ENCODE data around the gene TAS2R19.

The TAS2R19 gene

DNA sequence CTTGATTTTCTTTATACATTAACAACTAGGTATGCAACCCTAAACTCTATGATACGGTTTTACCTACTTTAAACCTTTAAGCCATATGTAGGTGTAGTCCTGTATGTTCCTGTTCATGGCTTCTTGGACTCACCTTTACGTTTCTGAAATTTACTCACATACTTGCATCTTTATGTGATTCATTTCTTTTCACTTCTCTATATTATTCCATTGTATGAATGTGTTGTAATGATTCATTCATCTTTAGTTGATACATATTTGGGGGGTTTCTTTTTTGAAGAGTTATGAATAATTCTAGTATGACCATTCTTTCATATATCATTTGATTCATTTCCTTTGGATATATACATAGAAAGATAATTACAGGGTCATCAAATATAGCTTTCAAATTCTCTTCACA is 33.3 kb downstream of the TAS2R19 start:
- H3K4me3 ChIP-seq (ENCODE audit: low read depth in 1 of 2, low read length in 1 of 2) = no peak overlapping the region
- H3K4me1 ChIP-seq (ENCODE audit: control insufficient read depth in 1 of 2, insufficient read depth in 1 of 2, low read depth in 1 of 2, low read length in 1 of 2) = no peaks in the 10 kb centered on the region
- H3K9me3 ChIP-seq = no peaks in the 10 kb centered on the region
- TF ChIP-seq CTCF (IDR thresholded peaks at IDR 0.05) = no peak
- peaks cover 6% of the 10 kb centered on the region for H3K36me3 ChIP-seq
- H3K27ac ChIP-seq = no peak overlapping the region
- no peaks in the 10 kb centered on the region for H3K27me3 ChIP-seq

DNA sequence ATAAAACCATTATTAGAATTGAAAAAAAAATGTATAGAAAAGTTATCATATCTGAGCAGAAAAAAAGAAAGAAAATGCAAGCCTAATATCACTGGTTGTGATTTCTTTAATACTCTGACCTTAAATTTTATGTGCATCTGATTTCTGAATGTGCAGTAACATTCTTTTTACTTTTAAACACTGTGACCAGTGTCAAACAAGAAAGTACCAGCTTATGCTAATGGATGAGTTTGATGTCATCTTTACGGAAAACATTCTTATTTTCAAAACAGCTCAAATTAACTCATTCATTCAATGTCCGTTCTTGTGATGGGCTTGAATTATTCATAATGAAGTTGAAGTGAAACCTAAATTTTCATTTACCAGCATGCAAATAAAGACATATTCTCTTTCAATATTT is 35.6 kb downstream of the TAS2R19 start, which contains the start of gene TAS2R50:
TSS of gene TAS2R50 (minus strand) at position 101 of the 400 bp plus-strand sequence. CDS start at position 49, 52 bp downstream.
- TF ChIP-seq CTCF (IDR thresholded peaks at IDR 0.05) = no peak
- H3K27ac ChIP-seq = no peak within 1 kb of the TSS
- H3K36me3 ChIP-seq = no peaks in the 10 kb centered on the region
- H3K4me1 ChIP-seq (ENCODE audit: control insufficient read depth in 1 of 2, insufficient read depth in 1 of 2, low read depth in 1 of 2, low read length in 1 of 2) = no peaks in the 10 kb centered on the region
- H3K27me3 ChIP-seq = no peaks in the 10 kb centered on the region
- no peaks in the 10 kb centered on the region for H3K9me3 ChIP-seq
- H3K4me3 ChIP-seq (ENCODE audit: low read depth in 1 of 2, low read length in 1 of 2) = no peak within 1 kb of the TSS

GRCh38 chr12:10982244-10982643 is 40.2 kb downstream of the TAS2R19 start:
- Histone ChIP-seq H3K4me3 (ENCODE audit: low read depth in 1 of 2, low read length in 1 of 2) (no peak overlapping the region), H3K4me1 (ENCODE audit: control insufficient read depth in 1 of 2, insufficient read depth in 1 of 2, low read depth in 1 of 2, low read length in 1 of 2) (no peaks in the 10 kb centered on the region), H3K36me3 (no peaks in the 10 kb centered on the region), H3K27ac (no peak overlapping the region), H3K27me3 (no peaks in the 10 kb centered on the region), H3K9me3 (no peaks in the 10 kb centered on the region)
- TF ChIP-seq CTCF (IDR thresholded peaks at IDR 0.05) = no peak

DNA sequence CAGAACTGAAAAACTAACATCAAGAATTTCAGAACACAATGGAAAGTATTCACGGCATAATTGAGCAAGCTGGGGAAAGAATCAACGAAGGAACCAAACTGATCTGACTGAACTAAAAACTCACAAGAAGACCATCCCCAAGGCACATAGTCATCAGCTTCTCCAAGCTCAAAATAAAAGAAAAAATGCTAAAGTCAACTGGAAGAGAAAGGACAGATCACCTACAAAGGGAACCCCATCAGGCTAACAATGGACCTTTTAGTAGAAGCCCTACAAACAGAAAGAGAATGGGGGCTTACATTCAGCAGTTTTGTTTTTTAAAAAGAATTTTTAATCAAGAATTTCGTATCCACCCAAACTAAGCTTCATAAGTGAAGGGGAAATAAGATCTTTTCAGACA is 47.5 kb downstream of the TAS2R19 start:
- Histone ChIP-seq H3K27me3 (no peaks in the 10 kb centered on the region), H3K9me3 (no peaks in the 10 kb centered on the region), H3K27ac (no peak overlapping the region), H3K36me3 (no peaks in the 10 kb centered on the region), H3K4me3 (ENCODE audit: low read depth in 1 of 2, low read length in 1 of 2) (no peak overlapping the region), H3K4me1 (ENCODE audit: control insufficient read depth in 1 of 2, insufficient read depth in 1 of 2, low read depth in 1 of 2, low read length in 1 of 2) (no peaks in the 10 kb centered on the region)
- no peak for TF ChIP-seq CTCF (IDR thresholded peaks at IDR 0.05)

Data from neutrophil (primary cell).